Thoracic aorta (tissue), 2 donors: ENCODE measurements around the gene PRKRIP1. TPM values are rescaled to one million over a fixed set of nuclear protein-coding genes. Genes with fewer than 3 reads are reported as not detected.
A peak's percentile ranks its signal among the peaks of the same experiment; 100 is the strongest.

Experiments
- ATAC-seq: fragments of 150-250 bp; one replicate; pipeline ENCODE4 v1.8.0; 2017; ENCODE audit warnings: low read depth; ENCODE audit not compliant: insufficient number of reproducible peaks, low FRiP score
- DNase-seq: peaks from one replicate; pipeline ENCODE4 v3.0.0-alpha.2; 2020; ENCODE audit warnings: low spot score
- H3K27ac ChIP-seq, 2 donors: fragments of 200-600 bp; sonication (generic); 1 replicate in 1 of 2; 2 replicates in 1 of 2; pipeline ENCODE4 v1.5.1; 2016; ENCODE audit warnings: mild to moderate bottlenecking in 2 of 2, moderate library complexity in 2 of 2
- H3K27me3 ChIP-seq: fragments of 200-600 bp; sonication (generic); replicated peaks from 2 replicates; pipeline ENCODE4 v1.6.0; 2016; ENCODE audit warnings: mild to moderate bottlenecking; ENCODE audit not compliant: insufficient read depth
- H3K36me3 ChIP-seq: fragments of 200-600 bp; sonication (generic); one replicate; pipeline ENCODE4 v1.5.1; 2016
- H3K4me1 ChIP-seq, 2 donors: fragments of 200-600 bp; sonication (generic); 1 replicate in 1 of 2; 2 replicates in 1 of 2; pipeline versions ENCODE4 v1.5.1 to v1.6.0; 2016; ENCODE audit warnings: low read depth in 2 of 2, mild to moderate bottlenecking in 1 of 2; ENCODE audit not compliant: control insufficient read depth in 1 of 2
- H3K4me3 ChIP-seq: fragments of 200-600 bp; sonication (generic); 2 replicates; pipeline ENCODE4 v1.5.1; 2016; ENCODE audit warnings: mild to moderate bottlenecking
- H3K9me3 ChIP-seq: fragments of 200-600 bp; sonication (generic); 2 replicates; pipeline ENCODE4 v1.5.1; 2016
- CTCF ChIP-seq: fragments of 200-600 bp; sonication (generic); IDR thresholded peaks from one replicate; pipeline ENCODE4 v1.5.1; 2019; ENCODE audit warnings: antibody characterized with exemption
- total RNA-seq, 2 donors: library from RNA; depleted of rRNA; stranded (reverse); fragments of >200 nt; gene quantifications; one replicate each; pipeline versions ENCODE4 v1.1.0 to v1.2.3, GENCODE V29; 2016

Gene PRKRIP1
- total RNA-seq, 2 donors from 2014 or later, result 47.0 to 80.4 TPM

- no peak overlapping the region for H3K27ac ChIP-seq
- peaks cover 22% of the 10 kb centered on the region for H3K36me3 ChIP-seq
These were observed 25.6 kb downstream of the PRKRIP1 start for GRCh38 chr7:102421706-102422240.

GRCh38 chr7:102424129-102424551 is 28.0 kb downstream of the PRKRIP1 start:
- no peak for TF ChIP-seq CTCF
- no peak overlapping the region for H3K27ac ChIP-seq
- ATAC-seq (no peak), DNase-seq (no peak)
- no peaks in the 10 kb centered on the region for H3K9me3 ChIP-seq
- no peaks in the 10 kb centered on the region for H3K4me1 ChIP-seq
- H3K27me3 ChIP-seq, result no peaks in the 10 kb centered on the region
- H3K36me3 ChIP-seq, result peaks cover 17% of the 10 kb centered on the region
- H3K4me3 ChIP-seq, result no peak overlapping the region

More at GRCh38 chr7:102421706-102422240, 25.6 kb downstream of the PRKRIP1 start:
- no peak for TF ChIP-seq CTCF
- no peak overlapping the region for H3K4me3 ChIP-seq
- DNase-seq (no peak), ATAC-seq (no peak)
- no peaks in the 10 kb centered on the region for H3K27me3 ChIP-seq
- no peaks in the 10 kb centered on the region for H3K4me1 ChIP-seq
- no peaks in the 10 kb centered on the region for H3K9me3 ChIP-seq

GRCh38 chr7:102424787-102425218 is 28.6 kb downstream of the PRKRIP1 start:
- TF ChIP-seq CTCF, result no peak
- no peak overlapping the region for H3K27ac ChIP-seq
- H3K9me3 ChIP-seq, result no peaks in the 10 kb centered on the region
- no peaks in the 10 kb centered on the region for H3K4me1 ChIP-seq
- DNase-seq (no peak), ATAC-seq (no peak)
- no peaks in the 10 kb centered on the region for H3K27me3 ChIP-seq
- peaks cover 17% of the 10 kb centered on the region for H3K36me3 ChIP-seq
- no peak overlapping the region for H3K4me3 ChIP-seq

- Histone ChIP-seq H3K36me3 (peaks cover 16% of the 10 kb centered on the region), H3K27ac (peak overlapping the region in 1 of 2 donors; percentile 26), H3K9me3 (no peaks in the 10 kb centered on the region), H3K4me1 (no peaks in the 10 kb centered on the region), H3K27me3 (no peaks in the 10 kb centered on the region), H3K4me3 (peak overlapping the region; percentile 39)
- DNase-seq (no peak), ATAC-seq (no peak)
- no peak for TF ChIP-seq CTCF
These were observed 29.6 kb downstream of the PRKRIP1 start for GRCh38 chr7:102425639-102426267.

GRCh38 chr7:102426268-102427018 is 30.3 kb downstream of the PRKRIP1 start:
- H3K36me3 ChIP-seq, result peaks cover 11% of the 10 kb centered on the region
- no peak for TF ChIP-seq CTCF
- ATAC-seq (no peak), DNase-seq (no peak)
- peak overlapping the region; percentile 39 for H3K4me3 ChIP-seq
- H3K27me3 ChIP-seq, result no peaks in the 10 kb centered on the region
- no peaks in the 10 kb centered on the region for H3K9me3 ChIP-seq
- H3K27ac ChIP-seq, result peak overlapping the region in 1 of 2 donors; percentile 6
- H3K4me1 ChIP-seq, result no peaks in the 10 kb centered on the region
